Dendritic cell treated with granulocyte-macrophage colony-stimulating factor and Interleukin-4, amounts not matched to agents 40 ng/mL and 50 ng/mL, for 4 days (primary cell): Measurements from ENCODE around the gene VCY.
"Not testable (repeated sequence)": the region's sequence is repeated elsewhere in the genome, so short reads cannot be mapped to it uniquely, and the experiment has no call there.

Experiments used
- H3K27ac Mint-ChIP-seq: one replicate; pipeline ENCODE4 v1.8.0; 2022; ENCODE audit warnings: mild to moderate bottlenecking, mixed read lengths
- H3K27me3 Mint-ChIP-seq: one replicate; pipeline ENCODE4 v1.8.0; 2022; ENCODE audit warnings: mild to moderate bottlenecking, mixed read lengths
- H3K36me3 Mint-ChIP-seq: one replicate; pipeline ENCODE4 v1.8.0; 2022; ENCODE audit warnings: low read depth, mixed read lengths
- H3K4me1 Mint-ChIP-seq: one replicate; pipeline ENCODE4 v1.8.0; 2022; ENCODE audit warnings: low read depth, mixed read lengths
- H3K4me3 Mint-ChIP-seq: one replicate; pipeline ENCODE4 v1.8.0; 2022; ENCODE audit warnings: mild to moderate bottlenecking, moderate library complexity, mixed read lengths
- H3K9me3 Mint-ChIP-seq: one replicate; pipeline ENCODE4 v1.8.0; 2022; ENCODE audit warnings: mixed read lengths
- intact Hi-C: fragments of 100-400 bp; cut with micrococcal nuclease; formaldehyde crosslinking; loops from one replicate; pipeline ENCODE4 v1.15.0; 2022

VCY gene

GRCh38 chrY:13986373-13986772, at the start of gene VCY:
VCY (minus strand) TSS chrY:13986473; CDS start chrY:13986440, 33 bp downstream.
- intact Hi-C loops, H3K4me3 Mint-ChIP-seq, H3K9me3 Mint-ChIP-seq, H3K27me3 Mint-ChIP-seq, H3K27ac Mint-ChIP-seq, H3K4me1 Mint-ChIP-seq, H3K36me3 Mint-ChIP-seq: not testable (repeated sequence)

GRCh38 chrY:14030395-14030794, 44.1 kb upstream of the VCY start:
- H3K36me3 Mint-ChIP-seq = not testable (repeated sequence)

GRCh38 chrY:14011916-14012315, 25.6 kb upstream of the VCY start:
- intact Hi-C loops, H3K36me3 Mint-ChIP-seq, H3K9me3 Mint-ChIP-seq, H3K4me1 Mint-ChIP-seq, H3K4me3 Mint-ChIP-seq, H3K27ac Mint-ChIP-seq, H3K27me3 Mint-ChIP-seq: not testable (repeated sequence)

More at GRCh38 chrY:14030395-14030794, 44.1 kb upstream of the VCY start:
- H3K4me1 Mint-ChIP-seq, H3K4me3 Mint-ChIP-seq, intact Hi-C loops, H3K27me3 Mint-ChIP-seq, H3K27ac Mint-ChIP-seq, H3K9me3 Mint-ChIP-seq: not testable (repeated sequence)

- H3K27me3 Mint-ChIP-seq, H3K4me1 Mint-ChIP-seq, H3K9me3 Mint-ChIP-seq, intact Hi-C loops, H3K36me3 Mint-ChIP-seq, H3K4me3 Mint-ChIP-seq, H3K27ac Mint-ChIP-seq: not testable (repeated sequence)
Observed at GRCh38 chrY:13942406-13942805, 43.9 kb downstream of the VCY start.
